Muscle layer of colon (tissue), 2 donors: ENCODE results near the gene GNB5.

Source experiments
- H3K27ac ChIP-seq: one replicate; pipeline ENCODE4 v1.7.0; 2013; ENCODE audit warnings: low read depth, mild to moderate bottlenecking, low read length, moderate library complexity
- H3K27me3 ChIP-seq, 2 donors: one replicate each; pipeline ENCODE4 v1.7.0; 2013; ENCODE audit warnings: low read length in 2 of 2, mild to moderate bottlenecking in 2 of 2; ENCODE audit not compliant: insufficient read depth in 2 of 2, control insufficient read depth in 1 of 2
- H3K36me3 ChIP-seq: one replicate; pipeline ENCODE4 v1.7.0; 2013; ENCODE audit warnings: mild to moderate bottlenecking, low read length; ENCODE audit not compliant: insufficient read depth
- H3K4me1 ChIP-seq: one replicate; pipeline ENCODE4 v1.7.0; 2013; ENCODE audit warnings: mild to moderate bottlenecking, low read length; ENCODE audit not compliant: insufficient read depth
- H3K4me3 ChIP-seq, 2 donors: one replicate each; pipeline ENCODE4 v1.7.0; 2013; ENCODE audit warnings: low read length in 2 of 2, low read depth in 1 of 2, mild to moderate bottlenecking in 1 of 2, moderate library complexity in 1 of 2
- H3K9ac ChIP-seq: one replicate; pipeline ENCODE4 v1.7.0; 2013; ENCODE audit warnings: low read length
- H3K9me3 ChIP-seq: one replicate; pipeline ENCODE4 v1.7.0; 2013; ENCODE audit warnings: mild to moderate bottlenecking, low read length
- donor health status: abdominal sarcoma.
- donor health status: Adenocarcinoma of cecum.

Gene GNB5

GRCh38 chr15:52136442-52136980 lies 54.7 kb downstream of the GNB5 start:
- Histone ChIP-seq H3K36me3 (peaks cover 12% of the 10 kb centered on the region), H3K27ac (peak overlapping the region; percentile 56), H3K9ac (no peak overlapping the region), H3K27me3 (no peaks in the 10 kb centered on the region), H3K9me3 (peaks cover 4% of the 10 kb centered on the region), H3K4me1 (peaks cover 24% of the 10 kb centered on the region), H3K4me3 (peak overlapping the region in 1 of 2 donors; percentile 20)

GRCh38 chr15:52134502-52135144 lies 56.6 kb downstream of the GNB5 start:
- Histone ChIP-seq H3K4me3 (no peak overlapping the region), H3K9ac (no peak overlapping the region), H3K4me1 (peaks cover 21% of the 10 kb centered on the region), H3K27me3 (no peaks in the 10 kb centered on the region), H3K36me3 (peaks cover 17% of the 10 kb centered on the region), H3K9me3 (peaks cover 4% of the 10 kb centered on the region), H3K27ac (no peak overlapping the region)

DNA sequence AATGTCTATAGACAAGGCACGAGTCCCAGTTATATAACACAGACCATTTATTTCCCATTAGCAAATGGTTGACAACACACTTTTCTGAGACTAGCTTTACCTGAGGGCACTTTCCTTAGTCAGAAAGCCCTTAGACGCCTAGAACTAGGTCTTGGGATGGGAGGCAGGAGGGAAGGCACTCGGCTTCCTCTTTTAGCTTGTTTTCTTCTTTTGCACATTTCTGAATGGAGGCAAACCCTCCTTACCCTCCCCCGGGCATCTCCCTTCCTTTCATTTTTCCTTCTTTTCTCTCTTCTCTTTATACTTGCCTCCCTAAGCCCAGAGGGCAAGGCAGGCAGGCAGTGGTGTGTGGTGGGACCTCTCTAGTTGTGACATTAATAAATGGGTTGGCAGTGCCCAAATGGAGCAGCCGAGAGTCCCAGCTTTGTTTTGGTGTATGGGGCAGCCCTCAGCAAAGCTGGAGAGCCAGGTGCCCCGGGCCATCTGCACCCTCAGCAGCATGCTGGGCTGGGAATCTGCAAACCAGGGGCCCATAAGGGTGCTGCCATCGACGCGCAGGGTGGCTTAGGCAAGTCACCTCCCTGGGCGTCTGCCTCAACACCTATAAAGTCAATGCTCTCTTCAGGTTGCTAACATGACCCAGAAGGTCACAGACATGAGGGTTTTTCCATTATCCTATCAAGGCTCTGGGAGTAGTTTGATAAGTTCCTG lies 57.5 kb downstream of the GNB5 start:
- Histone ChIP-seq H3K27ac (no peak overlapping the region), H3K36me3 (peaks cover 19% of the 10 kb centered on the region), H3K27me3 (no peaks in the 10 kb centered on the region), H3K9ac (no peak overlapping the region), H3K4me1 (peaks cover 20% of the 10 kb centered on the region), H3K4me3 (no peak overlapping the region), H3K9me3 (peaks cover 4% of the 10 kb centered on the region)

GRCh38 chr15:52132066-52132465 lies 59.1 kb downstream of the GNB5 start:
- H3K27ac ChIP-seq: no peak overlapping the region

DNA sequence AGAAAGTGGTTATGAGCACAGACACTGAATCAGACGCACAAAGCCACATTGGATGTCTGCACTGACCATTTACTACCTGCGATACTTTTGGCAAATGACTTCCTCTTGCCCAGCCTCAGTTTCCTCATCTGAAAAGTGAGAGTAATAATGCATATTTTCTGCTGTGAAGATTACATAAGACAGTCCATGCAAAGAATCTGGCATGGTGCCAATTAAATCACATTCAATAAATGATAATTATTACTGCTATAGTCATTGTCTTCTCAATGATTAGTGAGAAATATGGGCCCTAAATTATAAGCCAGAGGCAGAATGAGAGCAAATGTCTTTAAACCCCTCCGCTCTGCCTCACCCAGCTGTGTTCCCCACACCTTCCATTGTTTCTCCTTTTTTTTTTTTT lies 62.6 kb downstream of the GNB5 start:
- peaks cover 21% of the 10 kb centered on the region for H3K36me3 ChIP-seq
- H3K27ac ChIP-seq: no peak overlapping the region
- no peaks in the 10 kb centered on the region for H3K27me3 ChIP-seq
- peaks cover 4% of the 10 kb centered on the region for H3K9me3 ChIP-seq
- H3K9ac ChIP-seq: no peak overlapping the region
- no peak overlapping the region for H3K4me3 ChIP-seq
- H3K4me1 ChIP-seq: no peaks in the 10 kb centered on the region

More at GRCh38 chr15:52132066-52132465, 59.1 kb downstream of the GNB5 start:
- H3K36me3 ChIP-seq: peaks cover 19% of the 10 kb centered on the region
- H3K27me3 ChIP-seq: no peaks in the 10 kb centered on the region
- no peak overlapping the region for H3K4me3 ChIP-seq
- H3K9ac ChIP-seq: no peak overlapping the region
- peaks cover 12% of the 10 kb centered on the region for H3K4me1 ChIP-seq
- peaks cover 4% of the 10 kb centered on the region for H3K9me3 ChIP-seq

GRCh38 chr15:52124270-52124880 lies 66.8 kb downstream of the GNB5 start:
- peaks cover 6% of the 10 kb centered on the region for H3K36me3 ChIP-seq
- H3K9ac ChIP-seq: no peak overlapping the region
- H3K27ac ChIP-seq: no peak overlapping the region
- no peaks in the 10 kb centered on the region for H3K9me3 ChIP-seq
- H3K4me3 ChIP-seq: no peak overlapping the region
- no peaks in the 10 kb centered on the region for H3K4me1 ChIP-seq
- no peaks in the 10 kb centered on the region for H3K27me3 ChIP-seq

DNA sequence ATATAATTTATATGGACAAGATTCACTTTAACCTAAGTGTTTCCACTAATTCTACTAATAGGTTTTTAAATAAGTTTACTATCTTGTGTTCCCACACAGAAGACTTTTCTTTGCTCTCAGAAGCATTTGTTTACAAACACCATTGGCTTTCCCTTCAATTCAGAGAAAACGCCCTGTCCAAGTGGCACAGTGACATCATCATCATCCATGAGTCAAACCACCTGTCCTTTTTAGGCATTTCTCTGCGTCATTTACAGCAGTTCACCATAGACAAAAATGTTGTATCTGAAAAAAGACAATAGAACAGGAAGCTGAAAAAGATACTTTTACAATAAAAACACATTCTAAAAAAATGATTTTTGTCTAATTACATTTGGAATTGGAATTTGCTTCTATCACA lies 69.3 kb downstream of the GNB5 start:
- H3K9ac ChIP-seq: no peak overlapping the region
- H3K4me1 ChIP-seq: no peaks in the 10 kb centered on the region
- H3K27ac ChIP-seq: no peak overlapping the region
- no peaks in the 10 kb centered on the region for H3K9me3 ChIP-seq
- H3K36me3 ChIP-seq: peaks cover 6% of the 10 kb centered on the region
- no peak overlapping the region for H3K4me3 ChIP-seq
- no peaks in the 10 kb centered on the region for H3K27me3 ChIP-seq

DNA sequence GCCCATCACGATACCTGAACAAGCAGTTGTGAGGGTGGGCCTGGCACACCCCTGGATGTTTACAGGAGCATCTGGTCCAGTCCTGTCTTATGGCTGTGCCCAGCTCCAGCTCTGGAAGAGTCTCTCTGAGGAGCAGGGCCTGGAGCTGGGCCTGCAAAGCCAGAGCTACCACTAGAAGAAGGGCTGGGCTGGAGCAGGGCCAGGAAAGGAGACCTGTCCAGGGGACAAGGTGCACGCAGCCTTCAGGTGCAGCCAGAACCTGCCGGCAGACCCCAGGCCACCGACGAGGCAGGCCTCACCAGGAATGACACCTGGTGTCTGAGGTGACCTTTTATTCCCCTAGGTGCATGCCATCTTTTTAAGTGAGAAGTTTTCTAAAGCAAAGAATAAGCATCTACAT lies 70.2 kb downstream of the GNB5 start:
- Histone ChIP-seq H3K9ac (no peak overlapping the region), H3K4me1 (no peaks in the 10 kb centered on the region), H3K4me3 (no peak overlapping the region), H3K27ac (no peak overlapping the region), H3K27me3 (no peaks in the 10 kb centered on the region), H3K36me3 (peaks cover 6% of the 10 kb centered on the region), H3K9me3 (no peaks in the 10 kb centered on the region)

GRCh38 chr15:52120488-52120887 lies 70.7 kb downstream of the GNB5 start:
- Histone ChIP-seq H3K36me3 (peaks cover 6% of the 10 kb centered on the region), H3K4me1 (no peaks in the 10 kb centered on the region), H3K27ac (no peak overlapping the region), H3K4me3 (no peak overlapping the region), H3K9me3 (no peaks in the 10 kb centered on the region), H3K27me3 (no peaks in the 10 kb centered on the region), H3K9ac (no peak overlapping the region)

- no peaks in the 10 kb centered on the region for H3K36me3 ChIP-seq
- H3K27me3 ChIP-seq: no peaks in the 10 kb centered on the region
- no peak overlapping the region for H3K27ac ChIP-seq
- H3K9me3 ChIP-seq: no peaks in the 10 kb centered on the region
- H3K4me3 ChIP-seq: no peak overlapping the region
- H3K4me1 ChIP-seq: no peaks in the 10 kb centered on the region
- H3K9ac ChIP-seq: no peak overlapping the region
Measured at GRCh38 chr15:52118969-52119749, 72.0 kb downstream of the GNB5 start.

- H3K4me1 ChIP-seq: no peaks in the 10 kb centered on the region
- H3K4me3 ChIP-seq: no peak overlapping the region
- no peak overlapping the region for H3K9ac ChIP-seq
- no peaks in the 10 kb centered on the region for H3K9me3 ChIP-seq
- no peak overlapping the region for H3K27ac ChIP-seq
- no peaks in the 10 kb centered on the region for H3K36me3 ChIP-seq
- H3K27me3 ChIP-seq: peaks cover 0 to 10% of the 10 kb centered on the region in 2 donors
Measured at GRCh38 chr15:52117549-52117948, 73.6 kb downstream of the GNB5 start.
